Uterus (tissue), 2 donors: Measurements from ENCODE around the gene CGN.

ENCODE experiments used
- POLR2A ChIP-seq, 2 donors: fragments of 450-650 bp; IDR thresholded peaks; one replicate each; pipeline ENCODE4 v1.6.1; 2016; ENCODE audit warnings: antibody characterized with exemption in 2 of 2, mild to moderate bottlenecking in 1 of 2, moderate library complexity in 1 of 2
- TF ChIP-seq, protein P1 (sequence below), 4 experiments: fragments of 200-600 bp in 2 of 4; fragments of 450-650 bp in 2 of 4; sonication (generic) in 2 of 4; IDR thresholded peaks; one replicate each; pipeline ENCODE4 v1.5.1; 2016 to 2019; ENCODE audit warnings: antibody characterized with exemption in 4 of 4, mild to moderate bottlenecking in 2 of 4, moderate library complexity in 1 of 4

DNA sequence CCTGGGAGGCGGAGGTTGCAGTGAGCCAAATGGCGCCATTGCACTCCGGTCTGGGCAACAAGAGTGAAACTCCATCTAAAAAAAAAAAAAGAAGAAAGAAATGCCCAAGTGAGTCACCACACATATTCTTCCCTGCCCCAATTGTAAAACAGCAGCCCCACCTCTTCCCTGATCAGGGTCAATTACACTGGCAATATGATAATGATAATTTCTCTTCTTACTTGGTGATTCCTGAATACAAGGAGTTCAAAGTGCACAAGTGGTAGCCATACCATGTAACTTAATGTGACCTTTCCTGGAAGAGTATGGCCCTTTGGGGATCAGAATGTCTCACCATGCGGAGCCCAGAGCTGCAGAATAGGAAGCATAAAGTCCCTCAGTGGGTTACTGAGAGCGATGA, 11.8 kb upstream of the CGN start:
- TF ChIP-seq, protein P1, sequence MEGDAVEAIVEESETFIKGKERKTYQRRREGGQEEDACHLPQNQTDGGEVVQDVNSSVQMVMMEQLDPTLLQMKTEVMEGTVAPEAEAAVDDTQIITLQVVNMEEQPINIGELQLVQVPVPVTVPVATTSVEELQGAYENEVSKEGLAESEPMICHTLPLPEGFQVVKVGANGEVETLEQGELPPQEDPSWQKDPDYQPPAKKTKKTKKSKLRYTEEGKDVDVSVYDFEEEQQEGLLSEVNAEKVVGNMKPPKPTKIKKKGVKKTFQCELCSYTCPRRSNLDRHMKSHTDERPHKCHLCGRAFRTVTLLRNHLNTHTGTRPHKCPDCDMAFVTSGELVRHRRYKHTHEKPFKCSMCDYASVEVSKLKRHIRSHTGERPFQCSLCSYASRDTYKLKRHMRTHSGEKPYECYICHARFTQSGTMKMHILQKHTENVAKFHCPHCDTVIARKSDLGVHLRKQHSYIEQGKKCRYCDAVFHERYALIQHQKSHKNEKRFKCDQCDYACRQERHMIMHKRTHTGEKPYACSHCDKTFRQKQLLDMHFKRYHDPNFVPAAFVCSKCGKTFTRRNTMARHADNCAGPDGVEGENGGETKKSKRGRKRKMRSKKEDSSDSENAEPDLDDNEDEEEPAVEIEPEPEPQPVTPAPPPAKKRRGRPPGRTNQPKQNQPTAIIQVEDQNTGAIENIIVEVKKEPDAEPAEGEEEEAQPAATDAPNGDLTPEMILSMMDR (IDR thresholded peaks at IDR 0.05): no peak
- TF ChIP-seq POLR2A (IDR thresholded peaks at IDR 0.05): no peak
